Activated CD4-positive, alpha-beta T cell treated with anti-CD3 and anti-CD28 coated beads, Interleukin-2, amount 50 U/mL, for 16 hours (primary cell): Measurements from ENCODE around the gene C19orf25.

Experiments used
- DNase-seq: peaks from one replicate; pipeline ENCODE4 v3.0.0-alpha.2; 2020

Gene C19orf25

GRCh38 chr19:1460033-1460995, 18.7 kb downstream of the C19orf25 start:
- DNase-seq: no peak

- DNase-seq: no peak
Measured at GRCh38 chr19:1459479-1459878, 19.5 kb downstream of the C19orf25 start.

GRCh38 chr19:1457892-1458291, 21.1 kb downstream of the C19orf25 start:
- DNase-seq: no peak

- no peak for DNase-seq
Measured at GRCh38 chr19:1457031-1457739, 21.8 kb downstream of the C19orf25 start.

- DNase-seq: no peak
Measured at GRCh38 chr19:1456121-1456900, 22.7 kb downstream of the C19orf25 start.

- DNase-seq: peak; percentile 81
Measured at GRCh38 chr19:1455336-1456120, 23.5 kb downstream of the C19orf25 start.

GRCh38 chr19:1455002-1455335, 24.0 kb downstream of the C19orf25 start:
- no peak for DNase-seq

- no peak for DNase-seq
Measured at GRCh38 chr19:1453525-1454364, 25.3 kb downstream of the C19orf25 start.

GRCh38 chr19:1452802-1453524, 26.1 kb downstream of the C19orf25 start:
- DNase-seq: no peak

GRCh38 chr19:1451916-1452801, 26.9 kb downstream of the C19orf25 start:
- no peak for DNase-seq

- no peak for DNase-seq
Measured at GRCh38 chr19:1450735-1451731, 28.0 kb downstream of the C19orf25 start.

GRCh38 chr19:1449467-1450442, 29.3 kb downstream of the C19orf25 start, which contains the start of gene APC2:
TSS of gene APC2 (plus strand) at chr19:1450121. CDS start at chr19:1453002, 2,881 bp downstream.
- DNase-seq: no peak

GRCh38 chr19:1447944-1448343, 31.1 kb downstream of the C19orf25 start:
- no peak for DNase-seq

GRCh38 chr19:1447504-1447903, 31.5 kb downstream of the C19orf25 start:
- DNase-seq: no peak

GRCh38 chr19:1446713-1447481, 32.1 kb downstream of the C19orf25 start:
- no peak for DNase-seq
